GM18507 (cell line): Measurements from ENCODE around the gene TMEM54.

ENCODE experiments used
- DNase-seq: peaks from one replicate; pipeline ENCODE4 v3.0.0; 2011; ENCODE audit warnings: low read depth; ENCODE audit not compliant: insufficient read length; ENCODE audit errors: extremely low spot score
- FAIRE-seq: peaks from 2 replicates; lab custom pipeline; 2011; peaks lifted over from hg19 to GRCh38; lab: Jason Lieb, UNC

The TMEM54 gene

DNA sequence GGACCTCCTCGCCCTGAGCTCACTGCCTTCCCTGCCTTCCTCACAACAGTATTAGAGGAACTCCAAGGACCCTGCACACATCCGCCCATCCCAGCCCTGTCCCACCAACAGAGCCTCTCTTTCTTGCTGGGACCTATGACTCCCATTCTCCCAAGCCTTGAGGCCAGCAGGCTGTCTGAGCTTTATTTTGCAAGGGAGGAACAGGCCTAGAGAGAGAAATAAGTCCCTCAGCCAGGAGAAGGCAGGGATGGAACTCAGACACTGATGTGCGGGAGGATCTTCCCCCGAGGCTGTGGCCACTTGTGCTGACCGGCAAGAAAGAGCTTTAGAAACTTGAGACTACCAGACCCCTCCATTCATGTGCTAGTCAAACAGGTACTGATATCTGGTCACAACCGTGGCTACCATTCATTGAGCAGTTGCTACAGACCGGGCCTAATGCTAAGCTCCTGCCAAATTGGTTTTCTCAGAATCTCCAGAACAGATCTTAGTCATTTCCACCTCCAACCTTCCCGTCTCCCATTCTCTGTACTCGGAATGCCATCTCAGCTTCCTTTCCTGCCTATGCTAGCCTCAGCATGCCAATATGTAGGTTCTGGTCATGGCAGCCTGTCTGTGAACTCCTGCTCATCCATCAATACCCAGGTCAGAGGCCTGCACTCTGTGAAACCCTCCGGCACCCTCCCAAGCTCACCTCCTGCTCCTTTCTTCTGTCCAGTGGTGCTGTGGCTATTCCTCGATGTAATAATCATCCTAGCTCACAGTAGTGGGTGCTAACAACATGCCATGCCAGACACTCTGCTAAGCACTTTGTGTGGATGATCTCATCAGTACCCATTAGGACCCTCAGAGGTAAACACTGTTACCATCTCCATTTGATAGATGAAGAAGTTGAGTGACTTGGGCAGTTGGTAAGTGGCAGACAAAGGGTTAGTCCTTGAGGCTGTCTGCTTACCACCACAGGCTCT, 3.8 kb downstream of the TMEM54 start:
- no peak for FAIRE-seq
- DNase-seq = no peak

DNA sequence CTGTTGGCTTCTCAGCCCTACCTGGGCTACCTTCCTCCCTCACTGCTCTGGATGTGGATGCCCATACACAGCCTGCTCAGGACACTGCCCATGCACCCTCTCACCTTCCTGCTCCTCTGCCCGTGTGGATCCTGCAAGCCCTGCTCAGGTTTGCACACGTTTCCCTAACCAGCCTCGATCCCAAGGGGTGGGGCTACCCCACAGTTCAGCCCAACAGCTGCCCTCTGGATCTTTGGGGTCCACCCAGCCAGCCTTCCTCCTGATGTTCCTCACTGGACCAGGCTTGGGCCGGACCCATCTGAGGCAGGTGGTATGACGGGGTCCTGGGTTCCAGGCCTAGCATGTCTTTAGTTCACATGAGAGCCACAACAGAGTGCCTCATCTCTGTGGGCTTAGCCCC, 4.7 kb downstream of the TMEM54 start:
- DNase-seq = no peak
- no peak for FAIRE-seq

- no peak for DNase-seq
- FAIRE-seq = no peak
These were observed 5.6 kb downstream of the TMEM54 start for GRCh38 chr1:32895325-32896215.

DNA sequence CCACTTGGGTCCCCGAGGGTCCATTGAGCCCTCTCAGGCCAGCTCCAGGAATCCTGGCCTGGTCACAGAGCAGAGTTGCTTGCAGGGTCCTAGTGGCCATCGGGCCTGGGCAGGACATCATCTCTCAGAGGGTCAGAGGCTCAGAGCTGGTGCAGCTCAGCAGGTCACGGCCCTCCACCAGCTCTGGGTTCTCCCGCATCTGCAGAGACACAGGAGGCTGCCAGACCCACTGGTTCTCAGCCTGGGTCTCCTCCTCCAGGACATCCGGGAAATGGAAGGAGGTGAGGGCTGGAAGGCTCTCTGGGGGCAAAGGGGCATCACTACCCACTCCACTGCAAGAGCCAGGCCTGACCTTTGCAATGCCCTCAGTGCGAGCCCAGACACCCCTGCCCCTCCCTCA, 6.5 kb downstream of the TMEM54 start:
- DNase-seq (no peak), FAIRE-seq (no peak)

DNA sequence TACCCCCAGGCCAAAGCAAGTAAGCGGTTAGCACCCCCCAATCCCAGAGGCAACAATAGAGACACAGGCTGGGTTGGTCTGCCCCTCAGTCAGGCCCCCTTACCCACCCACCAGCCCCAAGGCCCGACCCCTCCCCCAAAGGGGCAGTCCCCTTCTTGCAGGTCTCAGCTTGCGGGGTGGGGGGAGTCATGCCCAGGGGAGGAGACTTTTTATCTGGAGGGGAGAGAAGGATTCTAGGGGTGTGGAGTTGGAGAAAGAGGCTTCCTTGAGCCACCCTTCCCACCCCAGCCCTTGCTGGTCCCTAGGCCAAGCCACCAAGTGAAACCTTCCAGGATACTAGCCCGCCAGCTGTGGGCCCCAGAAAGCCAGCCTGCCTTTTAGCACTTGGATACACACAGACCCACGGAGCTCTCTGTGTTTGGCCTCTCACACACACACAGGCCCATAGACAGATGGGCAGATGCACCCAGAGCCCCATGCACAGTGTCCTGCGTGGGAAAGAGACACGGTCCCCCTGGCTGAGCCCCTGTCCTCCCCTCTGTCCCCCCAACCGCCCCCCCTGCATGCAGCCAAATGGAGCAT, 7.1 kb downstream of the TMEM54 start:
- FAIRE-seq = no peak
- DNase-seq = no peak

GRCh38 chr1:32893198-32894018, 7.8 kb downstream of the TMEM54 start:
- DNase-seq = no peak
- no peak for FAIRE-seq

GRCh38 chr1:32892368-32893197, 8.6 kb downstream of the TMEM54 start:
- FAIRE-seq (no peak), DNase-seq (no peak)

DNA sequence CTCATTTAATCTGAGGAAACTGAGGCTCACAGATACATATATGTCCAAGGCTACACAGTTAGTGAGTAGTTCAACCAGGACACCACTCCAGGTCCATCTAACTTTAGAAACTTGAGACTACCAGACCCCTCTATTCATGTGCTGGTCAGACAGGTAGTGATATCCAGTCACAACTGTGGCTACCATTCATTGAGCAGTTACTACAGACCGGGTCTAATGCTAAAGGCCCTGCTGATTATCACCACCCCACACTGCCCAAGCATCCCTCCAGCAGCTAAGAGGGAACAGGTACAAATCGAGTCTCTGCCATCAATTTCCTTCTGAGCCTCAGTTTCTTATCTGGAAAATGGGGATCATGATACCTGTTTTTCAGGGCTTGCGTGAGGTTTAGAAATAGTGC, 9.6 kb downstream of the TMEM54 start:
- FAIRE-seq = no peak

DNA sequence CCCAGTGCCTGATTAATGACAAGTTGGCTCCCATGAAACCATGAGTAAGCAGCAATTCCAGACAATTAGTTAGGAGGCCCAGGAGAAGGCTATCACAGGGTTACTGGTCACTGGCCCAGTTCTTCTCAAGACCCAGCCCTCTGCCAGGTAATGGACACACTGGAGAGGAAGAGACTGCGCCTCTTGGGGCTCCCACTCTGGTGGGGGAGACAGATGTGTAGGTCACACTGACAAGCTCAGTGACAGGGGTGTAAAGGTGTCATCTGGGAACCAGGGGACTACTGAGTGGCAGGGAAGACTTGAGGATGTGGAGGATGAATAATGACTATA, 10.0 kb downstream of the TMEM54 start:
- no peak for FAIRE-seq
- no peak for DNase-seq

More for the DNA sequence above, 9.6 kb downstream of the TMEM54 start:
- DNase-seq = no peak

- no peak for FAIRE-seq
- no peak for DNase-seq
These were observed 10.5 kb downstream of the TMEM54 start for GRCh38 chr1:32890516-32891240.

GRCh38 chr1:32889731-32890278, 11.4 kb downstream of the TMEM54 start:
- FAIRE-seq (no peak), DNase-seq (no peak)

- no peak for DNase-seq
- no peak for FAIRE-seq
These were observed 12.3 kb downstream of the TMEM54 start for GRCh38 chr1:32888677-32889420.

- FAIRE-seq = no peak
- no peak for DNase-seq
These were observed 13.1 kb downstream of the TMEM54 start for GRCh38 chr1:32888134-32888533.

GRCh38 chr1:32887623-32888022, 13.6 kb downstream of the TMEM54 start:
- DNase-seq (no peak), FAIRE-seq (no peak)

DNA sequence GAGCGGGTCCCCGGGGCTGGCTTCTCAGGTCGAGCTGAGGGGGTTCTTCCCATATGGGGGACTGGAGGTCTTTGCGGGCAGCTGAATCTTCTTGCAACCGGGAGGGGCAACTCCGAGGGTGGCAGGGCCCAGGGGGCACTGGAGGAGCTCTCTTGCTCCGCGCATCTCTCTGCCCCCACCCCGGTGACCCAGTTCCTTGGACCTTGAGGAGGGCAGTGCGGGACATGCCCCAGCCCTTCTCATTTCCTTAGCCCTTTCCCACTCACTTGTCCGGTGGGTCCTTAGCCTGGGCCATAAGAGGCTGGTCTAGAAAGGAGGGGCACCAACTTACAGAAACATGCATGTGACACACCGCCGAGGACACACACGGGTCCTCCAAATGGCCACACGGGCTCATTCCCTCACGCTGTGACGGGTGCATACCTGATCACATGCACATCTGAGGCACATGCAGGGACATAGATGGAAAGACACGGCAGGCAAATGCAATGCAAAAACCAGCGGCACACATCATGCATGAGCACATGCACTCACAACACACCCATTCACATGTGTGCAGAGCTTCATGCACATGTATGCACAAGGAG, 14.3 kb downstream of the TMEM54 start:
- DNase-seq (no peak), FAIRE-seq (no peak)

- FAIRE-seq (no peak), DNase-seq (no peak)
These were observed 15.0 kb downstream of the TMEM54 start, which contains the start of gene HPCA for GRCh38 chr1:32886004-32886827. Gene HPCA (plus strand): TSS chr1:32886491. CDS start chr1:32888899, 2,408 bp downstream.
